ENCODE measurements around the gene EPX.

The EPX gene

GRCh38 chr17:58191241-58191896 lies 1.2 kb upstream of the EPX start:
- no peak for TF ChIP-seq CTCF (IDR thresholded peaks at IDR 0.05; ENCODE audit: low read length, missing control alignments)
- H3K4me3 ChIP-seq (replicated peaks; ENCODE audit: low read depth, low read length), result no peak overlapping the region
- no peak for DNase-seq (ENCODE audit: low read depth)

- TF ChIP-seq CTCF (IDR thresholded peaks at IDR 0.05; ENCODE audit: low read length, missing control alignments), result no peak
These were observed 1.2 kb downstream of the EPX start for GRCh38 chr17:58193641-58194255.

GRCh38 chr17:58195518-58196123 lies 3.1 kb downstream of the EPX start:
- no peak for TF ChIP-seq CTCF (IDR thresholded peaks at IDR 0.05; ENCODE audit: low read length, missing control alignments)
- DNase-seq (ENCODE audit: low read depth), result no peak
- H3K4me3 ChIP-seq (replicated peaks; ENCODE audit: low read depth, low read length), result no peak overlapping the region

More at GRCh38 chr17:58193641-58194255, 1.2 kb downstream of the EPX start:
- no peak overlapping the region for H3K4me3 ChIP-seq (replicated peaks; ENCODE audit: low read depth, low read length)
- no peak for DNase-seq (ENCODE audit: low read depth)

- no peak for DNase-seq (ENCODE audit: low read depth)
- TF ChIP-seq CTCF (IDR thresholded peaks at IDR 0.05; ENCODE audit: low read length, missing control alignments), result no peak
- no peak overlapping the region for H3K4me3 ChIP-seq (replicated peaks; ENCODE audit: low read depth, low read length)
These were observed 4.1 kb downstream of the EPX start for GRCh38 chr17:58196610-58197009.

GRCh38 chr17:58200024-58200633 lies 7.6 kb downstream of the EPX start:
- no peak overlapping the region for H3K4me3 ChIP-seq (replicated peaks; ENCODE audit: low read depth, low read length)
- TF ChIP-seq CTCF (IDR thresholded peaks at IDR 0.05; ENCODE audit: low read length, missing control alignments), result peak; percentile 57
- peak; percentile 53 for DNase-seq (ENCODE audit: low read depth)

- no peak overlapping the region for H3K4me3 ChIP-seq (replicated peaks; ENCODE audit: low read depth, low read length)
- no peak for DNase-seq (ENCODE audit: low read depth)
- TF ChIP-seq CTCF (IDR thresholded peaks at IDR 0.05; ENCODE audit: low read length, missing control alignments), result no peak
These were observed 10.3 kb downstream of the EPX start for GRCh38 chr17:58202859-58203258.

Measured in fibroblast of pulmonary artery (primary cell).